ENCODE data around the gene ENO3.
A peak's percentile ranks its signal among the peaks of the same experiment; 100 is the strongest.

ENO3 gene

GRCh38 chr17:4951486-4951885, 567 bp downstream of the ENO3 start:
- DNase-seq: no peak

GRCh38 chr17:4953451-4953961, 2.6 kb downstream of the ENO3 start:
- no peak for DNase-seq

DNA sequence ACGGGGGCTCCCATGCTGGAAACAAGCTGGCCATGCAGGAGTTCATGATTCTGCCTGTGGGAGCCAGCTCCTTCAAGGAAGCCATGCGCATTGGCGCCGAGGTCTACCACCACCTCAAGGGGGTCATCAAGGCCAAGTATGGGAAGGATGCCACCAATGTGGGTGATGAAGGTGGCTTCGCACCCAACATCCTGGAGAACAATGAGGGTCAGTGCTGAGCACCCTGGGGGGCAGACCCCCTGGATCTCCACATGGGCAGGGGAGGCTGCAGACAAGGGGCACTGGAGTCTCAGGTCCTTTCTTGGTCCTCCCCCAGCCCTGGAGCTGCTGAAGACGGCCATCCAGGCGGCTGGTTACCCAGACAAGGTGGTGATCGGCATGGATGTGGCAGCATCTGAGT, 4.2 kb downstream of the ENO3 start:
- DNase-seq: no peak

DNA sequence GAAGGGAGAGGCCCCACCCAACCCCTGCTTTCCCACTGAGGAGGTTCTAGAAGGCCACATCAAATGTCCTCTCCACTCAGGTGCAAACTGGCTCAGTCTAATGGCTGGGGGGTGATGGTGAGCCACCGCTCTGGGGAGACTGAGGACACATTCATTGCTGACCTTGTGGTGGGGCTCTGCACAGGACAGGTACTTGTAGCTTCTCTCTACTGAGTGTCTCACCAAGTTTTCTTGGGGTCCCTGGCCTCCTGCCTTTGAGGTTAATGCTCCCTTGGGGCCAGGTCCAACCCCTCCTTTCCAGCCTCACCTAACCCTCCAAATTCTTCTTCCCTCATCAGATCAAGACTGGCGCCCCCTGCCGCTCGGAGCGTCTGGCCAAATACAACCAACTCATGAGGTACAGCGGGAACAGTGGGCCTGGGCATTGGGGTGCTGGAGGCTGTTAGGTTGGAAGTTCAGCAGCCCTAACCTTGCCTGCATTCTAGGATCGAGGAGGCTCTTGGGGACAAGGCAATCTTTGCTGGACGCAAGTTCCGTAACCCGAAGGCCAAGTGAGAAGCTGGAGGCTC, 5.7 kb downstream of the ENO3 start:
- peak; percentile 52 for DNase-seq

- no peak for DNase-seq
These were observed 7.2 kb downstream of the ENO3 start for GRCh38 chr17:4958102-4958501.

DNA sequence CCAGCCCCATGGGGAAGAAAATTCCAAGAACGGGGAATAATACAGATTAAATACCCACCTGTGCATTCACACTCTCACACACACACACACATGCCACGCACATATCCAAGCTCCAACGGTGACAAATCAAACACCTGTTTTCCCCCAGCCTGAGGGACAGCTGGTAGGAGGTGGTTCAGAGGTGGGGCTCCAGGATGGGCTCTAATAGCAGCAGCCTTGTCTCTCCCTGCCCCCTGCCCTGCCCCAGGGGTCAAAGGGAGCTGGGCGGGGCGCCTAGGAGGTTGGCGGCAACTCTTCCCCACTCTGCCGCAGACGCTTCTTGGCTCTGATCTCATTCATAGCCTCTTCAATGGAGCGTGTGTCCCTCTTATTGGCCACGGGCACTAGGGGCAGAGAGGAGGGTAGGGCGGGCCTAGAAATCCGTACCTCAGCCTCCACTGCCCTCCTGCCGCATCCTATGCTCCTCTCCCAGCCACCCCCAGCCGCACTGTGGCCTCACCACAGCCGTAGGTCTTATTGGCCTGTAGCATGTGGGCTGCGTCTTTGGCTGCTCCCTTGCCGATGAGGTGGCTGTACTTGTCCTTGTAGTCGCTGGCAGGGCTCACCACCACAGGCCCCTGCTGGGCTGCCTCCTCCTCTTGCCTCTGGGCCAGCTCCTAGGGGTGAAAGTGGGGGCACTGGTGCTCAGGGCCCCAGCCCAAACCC, 8.5 kb downstream of the ENO3 start:
- DNase-seq: no peak

DNA sequence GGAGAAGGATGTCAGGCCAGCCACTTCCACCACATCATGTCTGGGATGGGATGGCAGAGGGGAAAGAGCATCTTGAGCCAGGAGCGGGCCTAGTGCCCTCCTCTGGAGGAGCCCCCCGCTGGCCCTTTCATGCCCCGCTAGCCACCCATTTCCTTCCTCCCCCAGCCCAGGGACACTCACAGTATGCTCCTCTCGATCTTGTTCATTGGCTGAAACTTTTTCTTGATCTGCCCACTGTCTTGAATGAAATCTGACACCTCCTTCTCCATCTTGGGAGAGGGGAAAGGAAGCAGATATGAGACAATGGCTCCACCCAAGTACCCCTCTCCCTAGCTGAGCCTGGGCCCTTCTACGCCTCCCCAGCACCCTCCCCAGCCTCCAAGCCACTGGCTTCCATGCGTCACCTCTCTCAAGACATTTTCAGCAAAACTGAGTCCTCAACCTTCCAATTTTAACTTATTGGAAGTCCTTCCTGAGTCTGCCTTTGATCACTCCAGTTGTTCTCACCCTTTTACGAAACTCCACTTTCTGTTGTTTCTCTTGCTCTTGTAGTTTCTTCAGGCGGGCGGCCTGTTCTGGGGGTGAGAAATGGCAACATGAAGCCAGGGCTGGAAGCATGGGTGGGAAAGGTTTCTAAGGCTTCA, 9.5 kb downstream of the ENO3 start:
- no peak for DNase-seq

DNA sequence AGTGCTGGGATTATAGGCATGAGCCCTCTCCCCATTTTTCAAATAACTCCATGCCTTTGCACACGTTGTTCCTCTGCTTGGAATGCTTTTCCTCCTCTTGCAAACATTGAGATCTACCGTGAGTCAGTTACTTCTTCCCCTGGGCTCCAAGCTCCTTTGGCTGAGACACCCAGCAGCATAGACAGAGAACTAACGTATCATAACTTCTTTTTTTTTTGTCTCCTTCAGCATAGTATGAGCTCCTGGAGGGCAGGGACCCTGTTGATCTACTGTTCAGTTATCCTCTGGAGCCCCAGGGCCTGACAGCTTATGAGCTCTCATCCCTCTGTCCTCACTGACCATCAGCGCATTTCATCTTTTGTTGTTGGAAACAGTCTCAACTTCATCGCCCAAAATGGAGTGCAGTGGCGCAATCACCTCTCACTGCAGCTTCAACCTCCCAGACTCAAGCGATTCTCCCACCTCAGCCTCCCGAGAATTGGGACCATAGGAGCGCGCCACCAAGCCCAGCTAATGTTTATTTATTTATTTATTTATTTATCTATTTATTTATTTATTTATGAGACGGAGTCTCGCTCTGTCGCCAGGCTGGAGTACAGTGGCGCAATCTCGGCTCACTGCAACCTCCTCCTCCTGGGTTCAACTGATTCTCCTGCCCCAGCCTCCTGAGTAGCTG, 14.5 kb downstream of the ENO3 start:
- DNase-seq: no peak

DNA sequence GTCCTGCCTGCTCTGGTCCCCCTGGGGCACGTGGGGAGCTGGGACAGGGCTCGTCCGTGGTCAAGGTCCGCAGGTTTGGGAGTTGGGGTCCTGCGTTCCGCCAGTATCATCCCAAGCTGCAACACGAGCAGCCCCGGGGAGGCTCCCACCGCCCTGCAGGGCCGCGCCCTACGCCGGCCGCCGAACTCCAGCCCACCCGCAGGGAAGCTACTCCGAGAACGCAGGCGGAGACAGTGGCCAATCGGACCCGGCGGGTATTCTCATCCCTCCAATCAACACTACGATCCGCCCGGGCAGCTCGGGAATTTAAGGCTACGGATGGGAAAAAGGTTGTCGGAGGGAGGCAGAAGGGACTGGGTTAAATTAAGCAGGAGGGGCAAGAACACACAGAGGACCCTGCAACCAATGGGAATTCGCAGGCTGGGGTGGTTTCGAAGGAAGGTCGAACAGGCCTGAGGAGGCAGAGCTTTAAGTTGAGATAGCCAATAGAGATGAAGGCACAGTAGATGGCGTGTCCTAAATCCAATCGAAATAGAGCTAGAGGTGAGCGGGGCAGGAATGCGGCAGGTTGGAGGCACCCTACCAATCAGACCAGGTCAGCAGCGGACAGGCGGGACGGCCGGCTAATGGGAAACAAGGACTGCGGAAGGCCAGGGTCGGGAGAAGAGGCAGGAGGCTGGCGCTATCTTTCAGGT, 16.1 kb downstream of the ENO3 start:
- peak; percentile 94 for DNase-seq

DNA sequence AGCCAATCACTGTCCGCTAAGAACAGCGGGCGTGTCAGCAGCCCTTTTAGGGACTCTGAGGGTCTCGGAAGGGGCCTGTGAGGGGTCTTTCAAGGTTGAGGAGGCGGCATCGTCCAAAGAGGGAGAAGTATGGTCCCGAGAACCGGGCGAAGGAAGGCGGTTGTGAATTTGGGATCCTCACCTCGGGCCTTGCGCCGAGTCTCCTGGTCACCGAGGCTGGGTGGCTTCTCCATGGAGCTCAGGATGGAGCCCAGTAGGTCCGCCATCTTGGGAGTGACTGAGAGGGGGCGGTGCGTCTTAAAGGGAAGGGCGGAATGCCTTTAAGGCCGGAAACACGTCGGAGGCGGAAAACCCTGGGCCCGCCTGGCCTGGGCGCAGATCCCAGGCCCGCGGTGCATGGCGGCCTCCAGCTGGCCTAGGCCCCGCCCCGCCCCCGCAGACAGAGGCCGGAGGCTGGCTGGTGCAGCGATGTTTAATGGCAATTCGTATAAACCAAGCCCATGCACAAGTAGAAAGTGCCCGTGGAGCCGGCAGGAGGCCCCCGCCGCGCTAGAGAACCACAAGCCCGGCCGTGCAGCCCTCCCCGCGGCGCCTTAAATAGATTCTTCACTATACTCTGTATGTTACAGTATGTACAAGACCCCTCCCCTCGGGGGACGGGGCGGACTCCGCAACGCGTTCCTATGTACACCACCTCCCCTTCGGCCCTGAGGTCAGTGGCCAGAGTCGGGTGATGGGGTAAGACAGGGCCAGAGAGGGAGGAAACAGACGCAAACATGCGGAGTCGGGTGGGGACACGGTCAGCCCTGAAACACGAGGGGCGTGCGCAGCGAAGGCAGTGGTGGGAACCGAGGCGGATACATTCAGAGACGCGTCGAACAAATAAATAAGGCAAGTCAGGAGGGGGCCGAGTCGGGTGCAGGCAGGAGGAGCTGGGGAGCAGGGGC, 16.9 kb downstream of the ENO3 start, which contains the start of gene SPAG7:
TSS of gene SPAG7 (minus strand) at position 279 of the 947 bp plus-strand sequence. CDS start at position 266, 13 bp downstream.
- DNase-seq: peak; percentile 94

DNA sequence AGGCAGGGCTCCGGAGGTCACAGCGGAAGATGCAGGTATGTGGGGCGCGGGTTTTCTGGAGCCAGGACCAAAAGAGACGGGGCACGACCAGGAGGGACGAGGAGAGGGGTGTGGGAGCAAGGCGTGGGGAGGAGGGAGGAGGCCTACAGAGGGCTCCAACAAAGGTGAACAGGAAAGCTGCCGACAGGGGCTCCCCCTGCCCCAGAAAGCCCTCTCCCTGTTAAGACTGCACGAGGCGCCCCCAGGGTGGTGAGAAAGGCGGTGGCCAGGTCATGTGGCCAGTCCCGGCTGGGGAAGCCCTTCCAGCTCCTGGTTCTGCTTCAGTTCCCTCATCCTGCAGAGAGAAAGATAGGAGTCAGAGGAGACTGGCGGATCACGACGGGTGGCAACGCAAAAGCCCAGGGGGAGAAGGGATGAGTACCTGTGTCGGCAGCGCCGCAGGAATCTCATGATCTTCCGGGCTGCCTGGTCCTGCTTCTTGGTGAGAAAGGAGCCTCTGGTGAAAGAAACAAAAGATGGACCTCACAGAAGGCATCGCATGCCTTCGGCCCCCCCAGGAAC, 17.6 kb downstream of the ENO3 start:
- DNase-seq: peak; percentile 46

GRCh38 chr17:4969047-4969550, 18.2 kb downstream of the ENO3 start:
- peak; percentile 69 for DNase-seq

DNA sequence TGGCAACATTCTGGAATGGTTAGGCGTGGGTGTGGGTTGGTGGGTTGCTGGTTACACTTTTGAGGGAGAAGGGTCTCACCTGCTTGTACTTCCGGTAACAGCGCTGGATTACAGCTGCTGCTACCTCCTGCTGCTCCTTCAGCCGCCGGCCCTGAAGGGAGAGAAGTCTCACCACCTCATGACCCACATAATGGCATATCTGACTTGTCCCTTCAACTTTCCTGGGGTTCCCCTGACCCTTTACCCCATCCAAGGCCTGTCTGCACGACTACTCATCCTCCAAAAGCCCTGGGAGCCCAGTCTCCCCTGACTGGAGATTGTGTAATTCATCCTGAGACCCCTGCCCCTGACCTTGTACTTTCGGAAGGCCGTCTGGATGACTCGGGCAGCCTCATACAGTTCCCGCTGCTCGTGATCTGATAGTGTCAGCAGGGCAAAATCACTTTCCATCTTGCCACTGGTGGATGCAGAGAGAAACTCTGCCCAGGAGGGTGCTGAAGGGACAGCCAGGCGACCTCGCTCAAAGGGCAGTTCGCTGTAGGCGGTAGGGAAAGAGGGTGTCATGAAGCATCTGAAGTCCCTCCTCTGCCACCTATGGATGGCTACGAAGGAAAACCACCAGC, 18.7 kb downstream of the ENO3 start:
- peak; percentile 67 for DNase-seq

DNA sequence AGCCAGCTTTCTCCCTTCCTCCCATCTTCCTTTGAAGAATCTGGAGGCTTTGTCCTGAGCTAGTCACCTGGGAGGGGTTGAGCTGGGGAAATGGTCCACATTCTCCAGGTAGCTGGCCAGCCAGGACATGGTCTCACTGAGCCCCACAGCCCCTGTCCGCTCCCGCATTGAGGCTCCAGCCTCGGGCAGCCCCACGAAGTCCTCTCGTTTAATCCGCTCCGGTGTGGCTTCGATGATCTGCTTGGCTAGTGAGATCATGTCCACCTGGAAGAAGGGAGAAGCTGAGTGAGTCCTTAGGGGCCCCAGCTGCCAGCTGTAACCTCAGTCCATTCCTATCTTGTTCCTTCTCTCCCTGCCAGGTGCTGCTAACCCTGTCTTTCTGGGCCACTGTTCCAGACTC, 19.4 kb downstream of the ENO3 start:
- no peak for DNase-seq

- no peak for DNase-seq
These were observed 20.9 kb downstream of the ENO3 start for GRCh38 chr17:4971826-4972225.

DNA sequence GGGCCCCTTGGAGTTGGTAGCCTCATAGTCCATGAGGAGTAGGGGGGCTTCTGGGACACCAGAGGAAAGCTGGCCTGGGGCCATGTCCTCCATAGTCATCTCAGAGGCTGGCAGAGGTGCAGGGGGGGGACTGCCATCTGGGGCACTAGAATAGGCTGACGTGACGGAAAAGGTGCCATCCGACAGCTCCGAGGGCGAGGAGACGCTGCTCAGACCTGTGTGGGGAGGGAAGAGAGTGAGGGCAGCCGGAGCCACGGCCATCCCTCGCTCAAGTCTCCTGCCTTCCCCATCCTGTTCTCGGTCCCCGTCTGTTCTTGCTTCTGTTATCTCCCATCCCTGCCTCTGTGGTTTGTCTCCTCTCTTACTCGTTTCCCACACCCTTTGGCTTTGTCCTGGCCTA, 21.4 kb downstream of the ENO3 start:
- no peak for DNase-seq

- DNase-seq: no peak
These were observed 21.8 kb downstream of the ENO3 start for GRCh38 chr17:4972752-4973151.

DNA sequence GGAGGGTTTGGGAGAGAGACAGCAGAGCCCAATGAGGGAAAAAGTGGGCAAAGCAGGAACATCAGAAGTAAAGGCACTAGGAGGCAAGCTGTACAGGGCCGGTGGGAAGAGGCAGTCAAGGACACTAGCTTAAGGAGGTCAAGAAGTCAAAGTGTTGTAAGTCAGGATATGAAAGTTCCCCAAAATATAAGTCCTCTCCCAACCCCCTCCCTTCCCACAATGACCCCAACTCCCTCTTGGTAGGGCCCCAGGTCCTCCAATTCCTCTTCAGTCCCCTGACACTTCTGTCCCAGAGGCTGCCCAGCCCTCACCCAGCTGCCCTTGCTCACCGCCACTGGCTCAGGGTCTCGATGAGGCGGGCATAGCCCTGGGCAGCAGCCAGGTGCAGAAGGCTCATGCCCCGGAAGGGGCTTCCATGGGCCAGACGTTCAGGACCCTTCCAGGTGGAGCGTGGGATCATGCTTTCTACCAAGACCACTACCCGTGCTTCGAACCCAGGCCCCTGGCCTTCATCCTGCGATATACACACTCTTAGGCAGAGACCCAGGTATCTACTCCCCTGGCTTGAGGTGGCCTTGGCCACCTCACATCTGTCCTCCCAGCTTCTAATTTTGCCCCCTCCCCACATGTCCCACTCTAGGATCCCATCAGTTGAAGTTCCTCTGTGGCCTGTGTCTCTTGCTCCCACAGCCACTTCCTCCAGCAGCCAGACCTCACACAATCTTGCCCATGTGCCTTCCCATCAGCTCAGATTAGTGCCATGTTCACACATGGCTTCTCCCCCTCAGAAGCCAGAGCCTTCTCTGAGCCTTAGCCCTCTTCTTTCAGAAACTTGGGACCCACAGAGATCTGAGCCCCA, 22.6 kb downstream of the ENO3 start:
- no peak for DNase-seq

DNA sequence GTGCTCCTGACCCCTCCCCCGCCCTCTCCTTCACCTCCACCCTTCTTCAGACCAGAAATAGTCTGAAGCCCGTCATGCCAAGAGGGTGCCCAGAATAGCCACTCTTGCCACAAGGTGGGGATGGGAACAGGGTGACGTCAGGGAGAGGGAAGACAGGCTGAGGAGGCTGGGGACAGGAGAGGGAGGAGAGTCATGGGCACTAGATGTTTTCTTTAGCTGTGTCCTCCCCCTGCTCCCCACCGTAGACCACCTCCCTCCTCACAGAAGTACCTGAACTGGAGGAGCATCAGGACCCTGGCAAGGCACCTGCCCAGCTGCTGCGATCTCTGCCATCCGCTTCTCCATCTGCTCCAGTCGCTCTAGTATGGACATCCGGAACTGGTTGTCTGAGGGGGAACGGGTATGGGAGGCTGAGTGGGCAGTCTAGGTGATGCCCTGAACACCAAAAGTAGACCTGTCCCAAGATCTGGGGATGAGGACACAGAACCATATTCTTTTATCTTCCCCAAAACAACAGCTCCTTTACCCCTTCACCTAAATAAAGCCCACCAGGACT, 23.3 kb downstream of the ENO3 start:
- DNase-seq: no peak

Data from stimulated activated CD4-positive, alpha-beta T cell treated with anti-CD3 and anti-CD28 coated beads, Interleukin-1b, Interleukin-23, amount 100 ng/mL, for 48 hours (primary cell).